K562 (cell line): ENCODE data around the gene TMEM164. TPM values are rescaled to one million over a fixed set of nuclear protein-coding genes. Genes with fewer than 3 reads are reported as not detected.
A peak's percentile ranks its signal among the peaks of the same experiment; 100 is the strongest.

ENCODE experiments used
- ATAC-seq: fragments of 200-7000 bp; cut with Tn5 transposase; 3 replicates; pipeline ENCODE4 v1.9.1; 2020; ENCODE audit warnings: moderate library complexity
- BruUV-seq: library from RNA; stranded (reverse); fragments of 400-500 nt; replicated peaks from 2 replicates; lab custom pipeline; 2021; lab: Mats Ljungman, UMichigan
- CTCF ChIA-PET: fragments of 300-600 bp; formaldehyde crosslinking; extraction: SDS; loops from one replicate; lab custom pipeline; 2021; ENCODE audit warnings: low intra/inter-chr PET ratio; lab: Yijun Ruan, JAX
- POLR2A ChIA-PET: fragments of 300-600, 350-650 bp; sonication (Branson Sonifier 250); formaldehyde crosslinking; extraction: SDS; loops from one replicate; lab custom pipeline; 2021; ENCODE audit warnings: antibody characterized with exemption, inconsistent platforms; lab: Yijun Ruan, JAX
- DNase-seq, 4 experiments: peaks; one replicate each; pipeline versions ENCODE4 v3.0.0 to v3.0.0-alpha.2; 2011 to 2018; ENCODE audit warnings: low spot score in 3 of 4, mixed read lengths in 3 of 4; ENCODE audit errors: extremely low read depth in 1 of 4
- FAIRE-seq: peaks from 2 replicates; lab custom pipeline; 2011; peaks lifted over from hg19 to GRCh38; lab: Jason Lieb, UNC
- H2AFZ ChIP-seq: 2 replicates; pipeline ENCODE4 v1.6.0; 2011; ENCODE audit warnings: low read depth, low read length, control low read depth, inconsistent platforms
- H3K27ac ChIP-seq: fragments of 200-600 bp; 3 replicates; pipeline ENCODE4 v1.8.0; 2011; ENCODE audit warnings: low read depth, mild to moderate bottlenecking, control low read depth, inconsistent platforms, low read length, moderate library complexity, mixed read lengths; ENCODE audit errors: extremely low read depth
- H3K27me3 ChIP-seq, 2 experiments: fragments of 300-600 bp in 1 of 2; 2 replicates in 1 of 2; 3 replicates in 1 of 2; pipeline versions ENCODE4 v1.6.0 to v1.8.0; 2011; ENCODE audit warnings: inconsistent platforms in 2 of 2, low read length in 2 of 2, mild to moderate bottlenecking in 1 of 2, mixed read lengths in 1 of 2, moderate library complexity in 1 of 2; ENCODE audit not compliant: control insufficient read depth in 2 of 2, insufficient read depth in 2 of 2
- H3K36me3 ChIP-seq: fragments of 300-600 bp; 3 replicates; pipeline ENCODE4 v1.8.0; 2011; ENCODE audit warnings: mild to moderate bottlenecking, low read length, inconsistent platforms; ENCODE audit not compliant: control insufficient read depth, insufficient read depth
- H3K4me1 ChIP-seq, 2 experiments: fragments of 200-600 bp in 1 of 2; replicated peaks in 1 of 2; 2 replicates in 1 of 2; 3 replicates in 1 of 2; pipeline versions ENCODE4 v1.5.1 to v1.8.0; 2011; ENCODE audit warnings: inconsistent platforms in 2 of 2, low read length in 2 of 2, mild to moderate bottlenecking in 1 of 2, mixed read lengths in 1 of 2, moderate library complexity in 1 of 2; ENCODE audit not compliant: control insufficient read depth in 2 of 2, insufficient read depth in 2 of 2
- H3K4me2 ChIP-seq: 2 replicates; pipeline ENCODE4 v1.6.1; 2011; ENCODE audit warnings: low read length, control low read depth, inconsistent platforms, mixed read lengths; ENCODE audit not compliant: insufficient read depth
- H3K4me3 ChIP-seq: fragments of 200-600 bp; sonication (generic), shearing (Covaris generic); 2 replicates; pipeline ENCODE4 v1.5.1; 2016; ENCODE audit warnings: control low read depth, inconsistent platforms
- H3K79me2 ChIP-seq: fragments of 200-600 bp; 3 replicates; pipeline ENCODE4 v1.8.0; 2011; ENCODE audit warnings: low read length, inconsistent platforms; ENCODE audit not compliant: control insufficient read depth, insufficient read depth
- H3K9ac ChIP-seq, 2 experiments: 2 replicates each; pipeline versions ENCODE4 v1.6.0 to v1.6.1; 2011; ENCODE audit warnings: low read depth in 2 of 2, low read length in 2 of 2, control low read depth in 1 of 2, inconsistent platforms in 1 of 2, mild to moderate bottlenecking in 1 of 2, mixed read lengths in 1 of 2; ENCODE audit not compliant: insufficient read depth in 1 of 2
- H3K9me1 ChIP-seq: one replicate; pipeline ENCODE4 v1.6.0; 2011; ENCODE audit warnings: inconsistent platforms, mild to moderate bottlenecking, low read length, moderate library complexity; ENCODE audit not compliant: control insufficient read depth, insufficient read depth
- H3K9me3 ChIP-seq: replicated peaks from 2 replicates; pipeline ENCODE4 v1.5.1; 2011; ENCODE audit warnings: low read depth, low read length, inconsistent platforms; ENCODE audit not compliant: control insufficient read depth, insufficient read depth
- H4K20me1 ChIP-seq: replicated peaks from 2 replicates; pipeline ENCODE4 v1.6.1; 2011; ENCODE audit warnings: low read length, inconsistent platforms, mixed read lengths; ENCODE audit not compliant: control insufficient read depth, insufficient read depth
- BCOR ChIP-seq: fragments of 450-650 bp; IDR thresholded peaks from 2 replicates; pipeline ENCODE4 v1.6.1; 2016
- RBM25 ChIP-seq: fragments of 200-400 bp; formaldehyde crosslinking; IDR thresholded peaks from 2 replicates; pipeline ENCODE4 v1.6.1; 2018; ENCODE audit warnings: low read length, low read depth, moderate library complexity; ENCODE audit not compliant: severe bottlenecking
- WGBS: fragments of 100-300 bp; shearing (Covaris generic); methylation state at CpG from one replicate; pipeline ENCODE4 v1.1.6; 2016; ENCODE audit warnings: low coverage, mixed read lengths; ENCODE audit not compliant: insufficient coverage; ENCODE audit errors: missing lambda C conversion rate; 5-methylcytosine and 5-hydroxymethylcytosine counted together
- in situ Hi-C: fragments of 300-500 bp; cut with MboI; formaldehyde crosslinking; loops from 4 replicates; pipeline ENCODE4 v1.15.0; 2018; ENCODE audit warnings: inconsistent platforms, mixed read lengths
- intact Hi-C: fragments of 100-400 bp; cut with micrococcal nuclease; formaldehyde crosslinking; loops from 2 replicates; pipeline ENCODE4 v1.14.2; 2022
- polyA plus RNA-seq, 8 experiments: library from polyadenylated mRNA; depleted of rRNA in 4 of 8; stranded (reverse) in 5 of 8; unstranded in 3 of 8; fragments of >200 nt; fragmentation: Nextera tagmentation in 2 of 8; fragmentation: Illumina TruSeq in 1 of 8; extraction: Ambion mirVana in 2 of 8; extraction: Trizol in 1 of 8; gene quantifications; 2 replicates each; pipeline versions ENCODE4 v1.2.1 to v1.2.3, GENCODE V29; 2011 to 2014; ENCODE audit warnings: inconsistent platforms in 1 of 8, missing spikeins in 1 of 8
- total RNA-seq, 7 experiments: library from RNA; depleted of rRNA in 6 of 7; stranded (reverse); fragments of >200 nt in 6 of 7; fragmentation: Illumina TruSeq in 2 of 7; extraction: Trizol in 2 of 7; gene quantifications; 2 replicates each; pipeline versions ENCODE4 v1.2.1 to v1.2.3, GENCODE V29; 2011 to 2021; ENCODE audit warnings: low replicate concordance in 1 of 7
- TF ChIP-seq, protein P1 (sequence below): sonication (generic); formaldehyde crosslinking; IDR thresholded peaks from 2 replicates; pipeline ENCODE4 v1.8.0; 2022; ENCODE audit warnings: mild to moderate bottlenecking, missing genetic modification reagents

Gene TMEM164
- total and polyA plus RNA-seq, 9 of the 15 experiments (the other 6 are each of a cell fraction or from before 2014, with no cell fraction given): 2.4 to 57.3 (median 23.1) TPM

DNA sequence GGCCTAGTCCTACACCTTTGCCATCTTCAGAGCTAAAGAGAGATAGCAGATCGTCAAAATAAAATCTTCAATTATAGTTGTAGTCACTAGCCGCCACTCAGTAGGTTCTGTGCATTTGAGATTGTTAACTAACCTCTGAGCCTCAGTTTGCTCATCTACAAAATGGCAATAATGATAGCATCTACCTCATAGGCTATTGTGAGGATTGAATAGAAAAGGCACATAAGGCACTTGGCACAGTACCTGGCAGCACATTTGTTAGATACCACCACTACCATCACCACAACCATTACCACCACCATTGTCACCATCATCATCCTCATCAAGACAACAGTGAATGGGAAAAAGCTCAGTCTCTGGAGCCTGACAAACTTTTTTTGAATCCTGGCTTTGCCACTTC lies 180.4 kb downstream of the TMEM164 start:
- in situ Hi-C loops: no loop called here
- Histone ChIP-seq H3K4me2 (no peak overlapping the region), H3K9me3 (no peaks in the 10 kb centered on the region; the same call in 1 of the 2 replicates), H3K4me3 (no peak overlapping the region), H3K36me3 (peaks cover 11% of the 10 kb centered on the region; the same call in 2 of the 3 replicates)
- no peak for DNase-seq
- WGBS: 81% methylated on average over 2 of the region's 2 CpGs
- TF ChIP-seq RBM25 (peak; percentile 80), BCOR (peak; percentile 57; the same call in 1 of the 2 replicates)
- TF ChIP-seq, protein P1, sequence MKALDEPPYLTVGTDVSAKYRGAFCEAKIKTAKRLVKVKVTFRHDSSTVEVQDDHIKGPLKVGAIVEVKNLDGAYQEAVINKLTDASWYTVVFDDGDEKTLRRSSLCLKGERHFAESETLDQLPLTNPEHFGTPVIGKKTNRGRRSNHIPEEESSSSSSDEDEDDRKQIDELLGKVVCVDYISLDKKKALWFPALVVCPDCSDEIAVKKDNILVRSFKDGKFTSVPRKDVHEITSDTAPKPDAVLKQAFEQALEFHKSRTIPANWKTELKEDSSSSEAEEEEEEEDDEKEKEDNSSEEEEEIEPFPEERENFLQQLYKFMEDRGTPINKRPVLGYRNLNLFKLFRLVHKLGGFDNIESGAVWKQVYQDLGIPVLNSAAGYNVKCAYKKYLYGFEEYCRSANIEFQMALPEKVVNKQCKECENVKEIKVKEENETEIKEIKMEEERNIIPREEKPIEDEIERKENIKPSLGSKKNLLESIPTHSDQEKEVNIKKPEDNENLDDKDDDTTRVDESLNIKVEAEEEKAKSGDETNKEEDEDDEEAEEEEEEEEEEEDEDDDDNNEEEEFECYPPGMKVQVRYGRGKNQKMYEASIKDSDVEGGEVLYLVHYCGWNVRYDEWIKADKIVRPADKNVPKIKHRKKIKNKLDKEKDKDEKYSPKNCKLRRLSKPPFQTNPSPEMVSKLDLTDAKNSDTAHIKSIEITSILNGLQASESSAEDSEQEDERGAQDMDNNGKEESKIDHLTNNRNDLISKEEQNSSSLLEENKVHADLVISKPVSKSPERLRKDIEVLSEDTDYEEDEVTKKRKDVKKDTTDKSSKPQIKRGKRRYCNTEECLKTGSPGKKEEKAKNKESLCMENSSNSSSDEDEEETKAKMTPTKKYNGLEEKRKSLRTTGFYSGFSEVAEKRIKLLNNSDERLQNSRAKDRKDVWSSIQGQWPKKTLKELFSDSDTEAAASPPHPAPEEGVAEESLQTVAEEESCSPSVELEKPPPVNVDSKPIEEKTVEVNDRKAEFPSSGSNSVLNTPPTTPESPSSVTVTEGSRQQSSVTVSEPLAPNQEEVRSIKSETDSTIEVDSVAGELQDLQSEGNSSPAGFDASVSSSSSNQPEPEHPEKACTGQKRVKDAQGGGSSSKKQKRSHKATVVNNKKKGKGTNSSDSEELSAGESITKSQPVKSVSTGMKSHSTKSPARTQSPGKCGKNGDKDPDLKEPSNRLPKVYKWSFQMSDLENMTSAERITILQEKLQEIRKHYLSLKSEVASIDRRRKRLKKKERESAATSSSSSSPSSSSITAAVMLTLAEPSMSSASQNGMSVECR (CRISPR knock-in tag): no peak
- TF ChIP-seq, all 486 proteins: peak for 2
- no peak overlapping the region for H3K27ac ChIP-seq
- peaks cover 4% of the 10 kb centered on the region for H3K9me1 ChIP-seq
- ChIA-PET CTCF (no interaction called here), POLR2A (interaction anchor here (1.0 kb wide), 1 partner anchor 18 kb away, joined by 3 read pairs; no protein-coding TSS in a partner anchor)
- H4K20me1 ChIP-seq: no peaks in the 10 kb centered on the region
- H3K27me3 ChIP-seq: no peaks in the 10 kb centered on the region
- intact Hi-C loops: no loop called here
- H3K79me2 ChIP-seq: peaks cover 10% of the 10 kb centered on the region; the same call in 2 of the 3 replicates
- H3K9ac ChIP-seq: no peak overlapping the region
- ATAC-seq: no peak
- BruUV-seq: no TSS peak
- H2AFZ ChIP-seq: no peak overlapping the region
- peaks cover 17 to 28% of the 10 kb centered on the region in 2 experiments for H3K4me1 ChIP-seq
- no peak for FAIRE-seq
